Lower leg skin (tissue), 3 donors: Measurements from ENCODE around the gene KLHDC1.

ENCODE experiments used
- POLR2A ChIP-seq, 2 donors: fragments of 450-650 bp; IDR thresholded peaks; one replicate each; pipeline ENCODE4 v1.6.1; 2016 to 2017; ENCODE audit warnings: antibody characterized with exemption in 2 of 2, mild to moderate bottlenecking in 1 of 2, moderate library complexity in 1 of 2
- TF ChIP-seq, protein P1 (sequence below), 3 donors: fragments of 450-650 bp; IDR thresholded peaks; one replicate each; pipeline ENCODE4 v1.5.1; 2016; ENCODE audit warnings: antibody characterized with exemption in 3 of 3, mild to moderate bottlenecking in 3 of 3, moderate library complexity in 2 of 3

DNA sequence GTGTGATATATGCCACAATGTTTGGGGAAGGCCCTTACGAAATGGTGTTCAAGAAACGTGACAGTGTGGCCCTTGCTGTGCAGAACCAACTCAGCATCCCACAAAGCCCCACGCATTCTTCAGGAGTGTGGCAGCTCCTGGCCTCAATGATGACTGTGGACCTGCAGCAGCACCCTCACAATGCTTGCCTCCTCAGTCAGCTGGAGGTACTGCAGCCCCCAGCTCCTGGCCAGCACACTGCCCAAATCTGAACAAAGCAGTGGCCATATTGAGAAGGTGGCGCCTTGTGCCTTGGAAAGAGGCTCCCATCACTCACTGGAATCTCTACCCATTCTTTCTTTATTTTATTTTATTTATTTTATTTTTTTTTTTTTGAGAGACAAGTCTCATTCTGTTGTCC, 15.3 kb upstream of the KLHDC1 start:
- TF ChIP-seq, protein P1, sequence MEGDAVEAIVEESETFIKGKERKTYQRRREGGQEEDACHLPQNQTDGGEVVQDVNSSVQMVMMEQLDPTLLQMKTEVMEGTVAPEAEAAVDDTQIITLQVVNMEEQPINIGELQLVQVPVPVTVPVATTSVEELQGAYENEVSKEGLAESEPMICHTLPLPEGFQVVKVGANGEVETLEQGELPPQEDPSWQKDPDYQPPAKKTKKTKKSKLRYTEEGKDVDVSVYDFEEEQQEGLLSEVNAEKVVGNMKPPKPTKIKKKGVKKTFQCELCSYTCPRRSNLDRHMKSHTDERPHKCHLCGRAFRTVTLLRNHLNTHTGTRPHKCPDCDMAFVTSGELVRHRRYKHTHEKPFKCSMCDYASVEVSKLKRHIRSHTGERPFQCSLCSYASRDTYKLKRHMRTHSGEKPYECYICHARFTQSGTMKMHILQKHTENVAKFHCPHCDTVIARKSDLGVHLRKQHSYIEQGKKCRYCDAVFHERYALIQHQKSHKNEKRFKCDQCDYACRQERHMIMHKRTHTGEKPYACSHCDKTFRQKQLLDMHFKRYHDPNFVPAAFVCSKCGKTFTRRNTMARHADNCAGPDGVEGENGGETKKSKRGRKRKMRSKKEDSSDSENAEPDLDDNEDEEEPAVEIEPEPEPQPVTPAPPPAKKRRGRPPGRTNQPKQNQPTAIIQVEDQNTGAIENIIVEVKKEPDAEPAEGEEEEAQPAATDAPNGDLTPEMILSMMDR (IDR thresholded peaks at IDR 0.05), result no peak
- TF ChIP-seq POLR2A (IDR thresholded peaks at IDR 0.05), result no peak
